T follicular helper cell (primary cell): ENCODE data around the gene SHLD1.

Experiments
- DNase-seq: peaks from one replicate; pipeline ENCODE4 v3.0.0-alpha.2; 2020; ENCODE audit warnings: low read depth

The SHLD1 gene

GRCh38 chr20:5820738-5821137, 70.5 kb downstream of the SHLD1 start:
- no peak for DNase-seq

GRCh38 chr20:5821627-5822215, 71.5 kb downstream of the SHLD1 start:
- DNase-seq, result no peak

DNA sequence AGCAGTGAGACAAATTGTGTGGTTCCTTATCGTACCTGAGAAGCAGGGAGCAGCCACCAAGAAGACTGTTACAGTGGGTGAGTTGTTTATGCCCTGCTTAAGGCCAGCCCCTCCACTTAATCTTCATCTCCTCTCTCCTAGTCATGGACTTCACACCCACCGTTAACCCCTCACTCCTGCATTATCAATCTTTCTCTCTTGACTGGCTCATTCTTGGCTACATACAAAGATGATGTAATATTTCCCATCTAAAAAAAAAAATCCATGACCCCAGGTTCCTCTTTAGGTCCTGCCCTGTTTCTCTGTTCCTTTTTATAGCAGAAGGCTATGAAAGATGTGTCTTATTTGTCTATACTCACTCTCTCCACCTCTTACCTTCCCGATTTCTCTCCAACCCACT, 72.4 kb downstream of the SHLD1 start:
- DNase-seq, result no peak

DNA sequence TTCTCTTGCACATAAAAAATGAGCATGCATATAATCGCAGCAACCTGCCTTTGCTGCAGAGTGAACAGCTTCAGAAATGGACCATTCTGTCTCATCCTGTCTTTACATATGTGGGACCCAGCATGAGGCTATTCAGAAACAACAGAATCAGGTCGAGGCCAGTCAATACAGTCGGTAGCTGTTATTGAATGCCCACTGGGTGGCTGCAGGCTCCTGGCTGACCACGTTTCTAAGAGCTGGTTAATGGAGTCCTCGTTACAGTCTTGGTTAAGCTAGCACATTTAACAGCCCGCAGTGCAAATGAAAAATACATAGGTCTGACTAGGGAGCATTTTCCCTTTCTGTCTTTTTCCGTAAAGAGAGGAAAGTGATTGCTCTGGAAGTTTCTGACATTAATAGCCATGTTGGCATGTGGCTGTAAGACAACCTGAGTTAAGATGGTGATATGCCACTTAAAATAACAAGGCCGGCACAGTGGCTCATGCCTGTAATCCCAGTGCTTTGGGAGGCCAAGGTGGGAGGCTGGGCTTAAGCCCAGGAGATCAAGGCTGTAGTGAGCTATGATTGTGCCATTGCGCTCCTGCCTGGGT, 75.0 kb downstream of the SHLD1 start:
- DNase-seq, result no peak

GRCh38 chr20:5827098-5827853, 77.1 kb downstream of the SHLD1 start:
- DNase-seq, result no peak

- DNase-seq, result no peak
Measured at GRCh38 chr20:5827861-5828260, 77.7 kb downstream of the SHLD1 start.

GRCh38 chr20:5829241-5829809, 79.1 kb downstream of the SHLD1 start:
- no peak for DNase-seq

DNA sequence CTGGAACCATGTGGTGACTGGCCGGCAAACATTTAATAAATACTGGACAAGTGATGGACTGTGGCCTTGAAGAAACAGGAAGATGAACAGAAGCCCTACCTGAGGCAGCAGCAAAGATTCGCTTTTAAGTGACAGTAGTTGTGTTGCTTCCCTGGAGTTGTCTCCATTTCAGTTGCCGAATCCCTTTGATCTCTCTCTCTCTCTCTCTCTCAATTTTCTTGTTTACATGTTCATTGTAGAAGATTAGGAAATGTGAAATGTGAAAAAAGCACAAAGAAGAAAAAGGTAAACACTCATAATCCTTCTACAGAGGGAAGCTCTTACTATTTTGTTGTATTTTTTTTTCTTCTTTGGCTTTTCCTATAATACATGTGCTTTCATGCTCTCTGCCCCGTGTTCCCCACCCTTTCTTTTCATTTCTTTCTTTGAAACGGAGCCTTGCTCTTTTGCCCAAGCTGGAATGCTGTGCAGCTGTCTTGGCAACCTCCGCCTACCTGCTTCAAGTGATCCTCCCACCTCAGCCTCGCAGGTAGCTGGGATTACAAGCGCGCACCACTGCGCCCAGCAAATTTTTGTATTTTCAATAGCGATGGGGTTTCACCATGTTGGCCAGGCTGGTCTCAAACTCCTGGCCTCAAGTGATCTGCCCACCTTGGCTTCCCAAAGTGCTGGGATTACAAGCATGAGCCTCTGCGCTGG, 81.5 kb downstream of the SHLD1 start:
- DNase-seq, result no peak

GRCh38 chr20:5833309-5833941, 83.2 kb downstream of the SHLD1 start:
- DNase-seq, result no peak

GRCh38 chr20:5834436-5835005, 84.3 kb downstream of the SHLD1 start:
- DNase-seq, result no peak

DNA sequence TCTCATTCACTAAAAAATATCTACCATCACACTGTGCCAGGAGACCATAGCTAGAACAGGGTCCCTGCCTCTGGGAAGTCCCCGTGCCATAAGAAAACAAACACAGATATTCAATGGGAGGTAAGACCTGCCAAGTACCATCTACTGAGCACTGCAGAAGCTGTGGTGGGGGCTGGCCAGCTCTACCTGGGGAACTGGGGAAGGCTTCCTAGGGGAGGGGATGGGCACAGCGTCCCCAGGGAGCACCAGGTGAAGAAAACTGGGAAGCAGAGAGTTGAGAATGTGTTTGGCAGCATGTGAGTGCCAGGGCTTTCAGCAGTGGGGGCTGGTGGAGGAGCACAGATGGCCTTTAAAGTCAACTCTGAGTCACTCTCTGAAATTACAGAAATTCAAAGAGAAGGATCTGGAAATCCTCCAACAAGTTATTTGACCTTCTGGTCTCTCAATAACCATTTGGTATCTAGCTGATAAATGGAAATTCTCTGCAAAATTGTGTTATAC, 85.2 kb downstream of the SHLD1 start:
- DNase-seq, result peak; percentile 18

DNA sequence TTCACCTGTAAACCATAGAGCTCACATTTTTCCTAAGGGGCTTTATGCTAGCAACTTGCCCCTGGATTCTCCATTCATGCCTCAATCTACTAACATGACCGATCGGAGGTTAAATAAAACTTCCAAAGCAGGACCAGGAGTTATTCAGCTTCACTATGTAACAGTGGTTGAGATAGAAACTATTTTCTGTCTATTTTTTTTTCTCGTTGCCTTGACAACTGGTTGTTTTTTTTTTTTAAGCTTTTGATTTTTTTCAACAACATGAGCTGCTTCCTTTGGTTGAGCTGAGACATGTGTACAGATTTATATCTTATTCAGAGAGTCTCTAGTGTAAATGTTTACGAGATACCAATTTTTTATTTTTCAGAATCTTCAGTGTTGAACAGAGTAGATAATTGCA, 85.7 kb downstream of the SHLD1 start:
- no peak for DNase-seq

DNA sequence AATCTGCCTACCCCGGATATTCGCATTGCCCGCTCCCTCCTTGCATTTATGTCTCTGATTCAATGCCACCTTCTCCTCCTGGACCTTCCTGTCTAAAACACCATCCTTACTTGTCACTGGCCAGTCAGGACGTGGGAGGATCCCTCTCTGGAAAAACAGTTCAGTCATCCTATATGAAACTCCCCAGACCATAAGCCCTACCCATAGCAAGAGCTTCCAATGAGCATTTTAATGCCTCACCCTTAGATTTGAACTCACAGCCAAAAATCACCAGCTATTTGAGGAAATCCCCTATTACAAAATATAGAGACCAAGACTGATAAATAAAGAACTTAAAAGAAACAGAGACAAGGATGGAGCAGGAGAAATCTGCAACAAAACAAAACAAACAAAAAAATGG, 86.4 kb downstream of the SHLD1 start:
- no peak for DNase-seq

GRCh38 chr20:5840411-5841002, 90.3 kb downstream of the SHLD1 start:
- DNase-seq, result no peak

DNA sequence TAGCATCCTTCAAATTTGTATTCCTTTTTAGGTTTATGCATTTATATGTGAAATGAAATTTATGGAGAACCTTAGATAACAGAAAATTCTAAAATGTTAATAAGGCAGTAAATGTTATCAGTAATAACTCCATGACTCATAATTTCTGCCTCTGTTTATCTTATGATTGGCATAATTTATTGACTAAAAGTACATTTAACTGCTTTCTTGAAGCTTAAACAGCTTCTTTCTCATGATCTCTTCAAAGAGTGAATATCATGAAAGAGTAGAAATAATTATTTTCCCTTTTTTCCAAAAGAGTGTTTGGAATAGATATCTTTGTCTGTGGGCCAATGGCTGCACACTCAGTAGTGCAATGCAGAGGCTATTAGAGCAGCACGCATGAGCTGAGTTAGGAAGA, 91.3 kb downstream of the SHLD1 start:
- DNase-seq, result no peak

DNA sequence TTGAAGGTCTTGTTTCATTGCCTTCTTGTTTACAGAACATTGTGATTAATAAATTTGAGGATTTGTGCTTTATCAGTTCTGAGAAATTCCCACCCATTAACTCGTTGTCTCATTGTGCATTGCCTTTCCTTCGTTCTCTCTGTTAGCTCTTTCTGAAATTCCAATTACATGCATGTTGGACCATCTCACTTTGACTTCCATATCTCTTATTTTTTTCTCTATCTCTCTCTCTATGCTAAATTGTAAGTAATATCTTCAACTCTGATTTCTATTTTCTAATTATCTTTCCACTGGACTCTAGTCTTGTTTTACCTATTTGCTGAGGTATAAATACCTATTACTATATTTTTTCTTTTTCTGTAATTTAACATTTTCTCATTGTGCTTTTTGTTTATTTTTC, 92.3 kb downstream of the SHLD1 start:
- no peak for DNase-seq

- DNase-seq, result no peak
Measured at GRCh38 chr20:5843054-5843592, 92.9 kb downstream of the SHLD1 start.

- peak; percentile 27 for DNase-seq
Measured at GRCh38 chr20:5844063-5844681, 94.0 kb downstream of the SHLD1 start.

- DNase-seq, result peak; percentile 33
Measured at GRCh38 chr20:5845681-5846615, 95.7 kb downstream of the SHLD1 start.
